Jurkat, Clone E6-1 (cell line): ENCODE results near the gene CRABP2.

ENCODE experiments used
- DNase-seq: peaks from one replicate; pipeline ENCODE4 v3.0.0-alpha.2; 2011; ENCODE audit warnings: low read depth, low spot score
- H3K4me3 ChIP-seq: 2 replicates; pipeline ENCODE4 v1.5.1; 2011; ENCODE audit warnings: mild to moderate bottlenecking, low read length, control low read depth, moderate library complexity

CRABP2 gene

DNA sequence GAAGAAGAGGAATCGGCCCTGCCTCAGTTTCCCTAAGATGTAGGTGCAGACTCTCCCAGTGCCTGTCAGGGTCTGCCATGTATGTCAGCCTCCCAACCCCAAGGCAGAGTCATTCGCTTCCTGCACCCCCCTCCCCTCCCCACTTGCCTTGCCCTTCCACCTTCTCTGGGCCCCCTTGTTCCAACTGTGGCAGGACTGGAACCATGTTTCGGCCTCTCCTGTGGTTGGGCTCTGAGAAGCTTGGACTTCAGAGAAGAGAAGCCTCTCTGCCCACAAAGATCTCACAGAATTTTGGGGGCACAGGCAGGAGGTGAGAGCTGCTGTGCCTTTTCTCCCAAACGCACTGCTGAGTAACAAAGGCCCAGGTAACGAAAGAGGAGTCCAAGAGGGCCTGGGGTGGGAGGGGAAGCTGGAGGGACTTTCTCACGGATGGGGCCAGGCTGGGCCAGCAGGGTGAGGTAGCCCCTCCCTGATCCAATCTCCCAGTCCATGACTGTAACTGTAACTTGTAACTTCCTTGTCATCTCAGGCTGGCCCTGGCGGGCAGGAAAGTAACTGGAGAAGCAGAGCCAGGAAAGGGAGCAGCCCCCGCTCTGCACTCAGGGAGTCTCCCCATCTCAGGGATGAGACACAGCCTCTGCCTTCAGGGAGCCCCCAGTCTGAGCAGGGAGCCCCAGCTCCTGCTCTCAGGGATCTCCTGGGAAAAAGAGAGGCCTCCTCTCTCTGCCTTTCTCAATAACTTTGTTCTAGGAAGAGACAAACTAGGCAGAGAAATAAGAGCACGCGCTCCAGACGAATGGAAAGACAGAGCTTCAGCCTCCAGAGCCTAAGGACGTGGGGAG lies 11.3 kb downstream of the CRABP2 start:
- DNase-seq = no peak
- no peak overlapping the region for H3K4me3 ChIP-seq

DNA sequence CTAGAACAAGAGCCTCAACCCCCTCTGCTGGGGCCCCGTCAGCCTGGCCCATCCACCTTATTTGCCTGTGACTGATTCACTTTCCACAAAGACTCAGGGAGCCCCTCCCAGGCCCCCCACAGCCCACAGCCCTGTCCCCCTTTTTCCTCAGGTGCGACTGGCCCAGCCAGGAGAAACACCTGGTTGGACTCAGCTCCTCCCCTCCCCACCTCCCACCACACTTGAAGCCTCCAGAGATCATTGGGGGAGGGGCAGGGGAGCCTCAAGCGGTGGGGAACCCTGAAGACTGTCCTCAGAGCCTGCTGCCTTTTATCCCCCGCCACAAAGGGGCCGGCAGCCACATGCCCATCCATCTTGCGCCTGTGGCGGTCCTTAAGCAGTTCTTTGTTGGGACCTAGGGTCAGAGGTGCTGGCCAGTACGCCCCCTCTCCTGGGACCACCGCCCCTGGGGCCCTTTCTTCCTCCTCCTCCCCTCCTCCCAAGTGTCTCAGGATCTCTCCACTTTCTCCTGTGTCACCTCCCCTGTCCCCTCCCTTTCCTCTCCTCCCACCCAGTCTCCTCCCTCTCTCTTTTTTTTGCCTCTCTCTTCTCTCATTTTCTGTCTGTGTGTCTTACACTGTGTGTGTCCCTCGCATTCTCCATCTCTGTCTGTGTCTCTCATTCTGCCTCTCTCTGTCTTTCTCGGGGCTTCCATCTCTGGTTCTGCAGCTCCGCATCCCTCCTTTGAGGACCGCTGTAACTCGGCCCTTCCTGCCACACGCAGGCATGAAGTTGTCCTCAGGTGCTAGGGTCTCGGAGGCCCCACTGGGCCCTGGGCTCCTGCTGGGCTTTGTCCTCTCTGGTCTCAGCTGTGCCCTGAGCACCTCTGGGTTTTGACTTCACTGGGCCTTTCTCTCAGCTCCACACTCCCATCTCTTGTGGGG lies 12.2 kb downstream of the CRABP2 start:
- peak; percentile 70 for DNase-seq
- peak overlapping the region; percentile 21 for H3K4me3 ChIP-seq

GRCh38 chr1:156692441-156692924 lies 12.9 kb downstream of the CRABP2 start:
- DNase-seq = no peak

GRCh38 chr1:156691665-156692440 lies 13.5 kb downstream of the CRABP2 start:
- no peak overlapping the region for H3K4me3 ChIP-seq
- no peak for DNase-seq

More at GRCh38 chr1:156692441-156692924, 12.9 kb downstream of the CRABP2 start:
- no peak overlapping the region for H3K4me3 ChIP-seq

- no peak overlapping the region for H3K4me3 ChIP-seq
- DNase-seq = no peak
Measured at GRCh38 chr1:156691191-156691590, 14.2 kb downstream of the CRABP2 start.

DNA sequence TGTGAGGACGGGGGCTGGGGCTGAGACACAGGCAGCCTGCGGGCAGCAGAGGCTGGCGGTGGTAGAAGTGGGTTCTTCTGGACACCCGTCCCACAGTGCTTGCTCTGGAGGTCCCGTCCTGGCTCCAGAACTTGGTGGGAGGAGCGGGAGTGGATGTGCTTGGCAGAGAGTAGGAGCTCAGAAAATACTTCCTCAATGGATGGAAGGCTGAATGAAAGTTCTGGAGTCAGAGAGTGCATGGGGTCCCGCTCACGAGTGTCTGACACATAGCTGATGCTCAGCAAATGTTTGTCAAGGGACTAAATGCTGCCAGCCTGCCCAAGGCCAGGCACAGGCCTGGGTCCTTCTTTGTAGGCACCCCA lies 14.7 kb downstream of the CRABP2 start:
- H3K4me3 ChIP-seq = no peak overlapping the region
- no peak for DNase-seq

- no peak for DNase-seq
- H3K4me3 ChIP-seq = no peak overlapping the region
Measured at GRCh38 chr1:156689953-156690674, 15.3 kb downstream of the CRABP2 start.

GRCh38 chr1:156689035-156689952 lies 16.1 kb downstream of the CRABP2 start:
- H3K4me3 ChIP-seq = peak overlapping the region; percentile 33
- peak; percentile 70 for DNase-seq

DNA sequence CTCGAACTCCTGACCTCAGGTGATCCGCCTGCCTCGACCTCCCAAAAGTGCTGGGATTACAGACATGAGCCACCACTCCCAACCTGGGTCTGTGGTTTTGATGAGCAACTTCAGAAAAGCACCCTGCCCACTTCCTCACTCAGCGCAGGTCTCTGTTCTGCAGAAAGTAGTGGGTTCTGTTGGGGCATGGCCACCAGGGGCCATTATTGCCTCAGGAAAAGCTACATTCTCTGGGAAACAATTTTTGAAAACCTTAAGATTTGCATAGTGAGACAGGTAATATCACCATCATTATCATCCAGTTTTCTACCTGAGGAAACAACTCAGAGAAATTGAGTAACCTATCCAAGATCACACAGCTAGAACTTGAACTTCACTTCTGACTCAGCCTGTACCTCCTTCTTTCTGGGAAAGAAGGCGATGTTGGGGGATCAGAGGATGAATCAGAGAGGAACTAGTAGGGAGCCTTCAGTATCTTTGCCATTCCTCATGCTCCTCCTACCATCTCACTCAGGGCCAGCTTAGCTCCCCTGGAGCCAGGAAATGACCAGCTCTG lies 21.1 kb downstream of the CRABP2 start:
- no peak overlapping the region for H3K4me3 ChIP-seq
- peak; percentile 47 for DNase-seq

- H3K4me3 ChIP-seq = no peak overlapping the region
- DNase-seq = no peak
Measured at GRCh38 chr1:156682166-156682890, 23.1 kb downstream of the CRABP2 start.

DNA sequence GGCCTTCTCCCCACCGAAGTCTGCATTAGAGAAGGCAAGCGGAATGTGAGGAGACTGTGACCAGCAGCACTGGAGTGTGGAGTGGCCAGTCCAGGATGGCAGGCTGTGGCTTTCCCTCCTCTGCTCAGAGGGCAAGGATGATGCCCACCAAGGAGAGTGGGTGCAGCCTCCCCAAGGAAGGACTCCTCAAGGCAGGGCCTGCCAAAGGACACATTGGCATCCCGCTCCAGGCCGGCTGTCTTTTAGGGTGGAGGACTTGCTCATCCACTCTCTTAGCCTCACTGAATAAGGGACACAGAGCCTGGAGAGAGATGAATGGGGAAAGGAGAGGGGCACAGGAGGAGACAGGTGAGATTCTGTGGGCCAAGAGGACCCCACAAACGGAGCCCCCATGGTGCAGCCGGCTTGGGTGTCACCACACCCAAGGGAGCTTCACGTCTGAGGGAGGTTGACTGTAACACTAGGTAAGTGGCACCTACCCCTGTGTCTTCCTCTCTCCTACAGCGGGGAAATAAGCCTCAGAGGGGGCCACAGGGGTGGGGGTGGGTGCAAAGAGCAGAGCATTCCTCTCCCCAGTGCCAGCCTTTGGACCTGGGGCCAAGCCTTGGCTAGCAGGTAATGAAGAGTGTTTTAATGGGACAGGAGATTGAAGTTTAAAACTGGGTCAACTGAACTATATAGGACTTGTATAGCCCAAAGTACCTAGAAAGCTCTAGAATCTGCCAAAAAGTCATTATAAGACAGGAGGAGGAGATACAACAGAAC lies 24.0 kb downstream of the CRABP2 start:
- no peak overlapping the region for H3K4me3 ChIP-seq
- DNase-seq = no peak

DNA sequence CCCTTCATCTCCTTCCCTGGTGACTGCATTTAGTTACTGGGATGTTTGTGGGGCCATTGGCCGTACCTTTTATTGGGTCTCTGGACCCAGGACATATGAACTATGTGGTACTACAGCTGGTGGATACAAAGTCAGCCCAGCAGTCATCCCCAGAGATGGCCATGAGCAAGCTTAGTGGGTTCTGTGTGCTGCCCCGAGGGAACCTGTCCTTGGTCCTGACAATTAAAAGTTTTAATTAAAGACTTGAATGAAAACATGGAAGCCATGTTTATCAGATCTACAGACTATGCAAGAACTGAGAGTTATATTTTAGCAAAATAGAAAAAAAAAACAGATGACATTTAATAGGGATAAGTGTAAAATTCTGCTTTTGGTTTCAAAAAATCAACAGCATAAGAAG lies 25.3 kb downstream of the CRABP2 start:
- DNase-seq = no peak
- no peak overlapping the region for H3K4me3 ChIP-seq

- peak; percentile 45 for DNase-seq
- no peak overlapping the region for H3K4me3 ChIP-seq
Measured at GRCh38 chr1:156677616-156678596, 27.5 kb downstream of the CRABP2 start.

GRCh38 chr1:156676820-156677615 lies 28.4 kb downstream of the CRABP2 start, which contains the start of gene NES:
Gene NES, minus strand, starts transcription at chr1:156677407. Its CDS starts 143 bp downstream, at chr1:156677264.
- H3K4me3 ChIP-seq = no peak within 1 kb of the TSS
- DNase-seq = no peak
